ENCODE data around the gene FOXN1.

- TF ChIP-seq CTCF (IDR thresholded peaks at IDR 0.05), result no peak
- no peak for TF ChIP-seq POLR2A (IDR thresholded peaks at IDR 0.05)
Measured at GRCh38 chr17:28545141-28545503, 39.0 kb downstream of the FOXN1 start.
